Right kidney (tissue), 9 donors: Measurements from ENCODE around the gene DUX4.
"Not testable (repeated sequence)": the region's sequence is repeated elsewhere in the genome, so short reads cannot be mapped to it uniquely, and the experiment has no call there.

Experiments used
- DNase-seq: peaks from one replicate; pipeline ENCODE4 v3.0.0-alpha.2; 2016
- long read RNA-seq, 8 donors: transcript quantifications; one replicate each; lab custom pipeline, GENCODE V29; 2026

DUX4 gene
- long read RNA-seq, donor 1, result 0 reads
- long read RNA-seq, donor 2, result 0 reads
- long read RNA-seq, donor 3, result 0 reads
- long read RNA-seq, donor 4, result 0 reads
- long read RNA-seq, donor 5, result 0 reads
- long read RNA-seq, donor 6, result 0 reads
- long read RNA-seq, donor 7, result 0 reads
- long read RNA-seq, donor 8, result 0 reads

DNA sequence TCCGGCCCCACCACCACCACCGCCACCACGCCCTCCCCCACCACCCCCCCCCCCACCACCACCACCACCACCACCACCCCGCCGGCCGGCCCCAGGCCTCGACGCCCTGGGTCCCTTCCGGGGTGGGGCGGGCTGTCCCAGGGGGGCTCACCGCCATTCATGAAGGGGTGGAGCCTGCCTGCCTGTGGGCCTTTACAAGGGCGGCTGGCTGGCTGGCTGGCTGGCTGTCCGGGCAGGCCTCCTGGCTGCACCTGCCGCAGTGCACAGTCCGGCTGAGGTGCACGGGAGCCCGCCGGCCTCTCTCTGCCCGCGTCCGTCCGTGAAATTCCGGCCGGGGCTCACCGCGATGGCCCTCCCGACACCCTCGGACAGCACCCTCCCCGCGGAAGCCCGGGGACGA is at the start of gene DUX4:
Gene DUX4 (plus strand): TSS at position 347 of the 400 bp plus-strand sequence. CDS start 0 bp downstream, at position 347.
- not testable (repeated sequence) for DNase-seq

DNA sequence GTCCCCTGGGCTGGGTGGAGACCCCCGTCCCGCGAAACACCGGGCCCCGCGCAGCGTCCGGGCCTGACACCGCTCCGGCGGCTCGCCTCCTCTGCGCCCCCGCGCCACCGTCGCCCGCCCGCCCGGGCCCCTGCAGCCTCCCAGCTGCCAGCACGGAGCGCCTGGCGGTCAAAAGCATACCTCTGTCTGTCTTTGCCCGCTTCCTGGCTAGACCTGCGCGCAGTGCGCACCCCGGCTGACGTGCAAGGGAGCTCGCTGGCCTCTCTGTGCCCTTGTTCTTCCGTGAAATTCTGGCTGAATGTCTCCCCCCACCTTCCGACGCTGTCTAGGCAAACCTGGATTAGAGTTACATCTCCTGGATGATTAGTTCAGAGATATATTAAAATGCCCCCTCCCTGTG is 1.9 kb downstream of the DUX4 start:
- not testable (repeated sequence) for DNase-seq

DNA sequence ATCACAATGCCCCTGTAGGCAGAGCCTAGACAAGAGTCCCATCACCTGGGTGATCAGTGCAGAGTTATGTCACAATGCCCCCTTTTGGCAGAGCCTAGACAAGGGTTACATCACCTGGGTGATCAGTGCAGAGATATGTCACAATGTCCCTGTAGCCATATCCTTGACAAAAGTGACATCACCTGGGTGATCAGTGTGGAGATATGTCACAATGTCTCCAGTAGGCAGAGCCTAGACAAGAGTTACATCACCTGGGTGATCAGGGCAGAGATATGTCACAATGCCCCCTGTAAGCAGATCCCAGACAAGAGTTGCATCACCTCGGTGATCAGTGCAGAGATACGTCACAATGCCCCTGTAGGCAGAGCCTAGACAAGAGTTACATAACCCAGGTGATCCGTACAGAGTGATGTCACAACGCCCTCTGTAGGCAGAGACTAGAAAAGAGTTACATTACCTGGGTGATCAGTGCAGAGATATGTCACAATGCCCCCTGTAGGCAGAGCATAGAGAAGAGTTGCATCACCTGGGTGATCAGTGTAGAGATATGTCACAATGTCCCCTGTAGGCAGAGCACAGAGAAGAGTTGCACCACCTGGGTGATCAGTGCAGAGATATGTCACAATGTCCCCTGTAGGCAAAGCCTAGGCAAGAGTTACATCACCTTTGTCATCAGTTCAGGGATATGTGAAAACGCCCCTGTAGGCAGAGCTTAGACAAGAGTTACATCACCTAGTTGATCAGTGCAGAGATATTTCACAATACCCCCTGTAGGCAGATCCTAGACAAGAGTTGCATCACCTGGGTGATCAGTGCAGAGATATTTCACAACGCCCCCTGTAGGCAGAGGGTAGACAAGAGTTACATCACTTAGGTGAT is 4.4 kb downstream of the DUX4 start:
- not testable (repeated sequence) for DNase-seq

DNA sequence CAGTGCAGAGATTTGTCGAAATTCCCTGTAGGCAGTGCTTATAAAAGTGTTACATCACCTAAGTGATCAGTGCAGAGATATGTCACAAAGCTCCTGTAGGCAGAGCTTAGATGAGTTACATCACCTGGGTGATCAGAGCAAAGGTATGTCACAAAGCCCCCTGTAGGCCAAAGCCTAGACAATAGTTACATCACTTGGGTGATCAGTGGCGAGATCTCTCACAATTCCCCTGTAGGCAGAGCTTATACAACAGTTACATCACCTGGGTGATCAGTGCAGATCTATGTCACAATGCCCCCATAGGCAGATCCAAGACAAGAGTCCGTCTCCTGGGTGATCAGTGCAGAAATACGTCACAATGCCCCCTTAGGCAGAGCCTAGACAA is 5.0 kb downstream of the DUX4 start:
- not testable (repeated sequence) for DNase-seq

DNA sequence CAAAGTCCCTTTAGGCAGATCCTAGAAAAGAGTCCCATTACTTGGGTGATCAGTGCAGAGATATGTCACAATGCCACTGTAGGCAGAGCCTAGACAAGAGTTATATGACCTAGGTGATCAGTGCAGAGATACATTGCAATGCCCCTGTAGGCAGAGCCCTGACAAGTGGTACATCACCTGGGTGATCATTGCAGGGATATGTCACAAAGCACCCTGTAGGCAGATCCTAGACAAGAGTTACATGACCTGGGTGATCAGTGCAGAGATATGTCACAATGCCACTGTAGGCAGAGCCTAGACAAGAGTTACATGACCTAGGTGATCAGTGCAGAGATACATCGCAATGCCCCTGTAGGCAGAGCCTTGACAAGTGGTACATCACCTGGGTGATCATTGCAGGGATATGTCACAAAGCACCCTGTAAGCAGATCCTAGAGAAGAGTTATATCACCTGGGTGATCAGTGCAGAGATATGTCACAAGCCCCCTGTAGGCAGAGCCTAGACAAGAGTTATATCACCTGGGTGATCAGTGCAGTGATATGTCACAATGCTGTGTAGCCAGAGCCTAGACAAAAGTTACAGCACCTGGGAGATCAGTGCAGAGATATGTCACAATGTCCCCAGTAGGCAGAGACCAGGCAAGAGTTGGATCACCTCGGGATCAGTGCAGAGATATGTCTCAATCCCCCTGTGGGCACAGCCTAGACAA is 5.6 kb downstream of the DUX4 start:
- not testable (repeated sequence) for DNase-seq

DNA sequence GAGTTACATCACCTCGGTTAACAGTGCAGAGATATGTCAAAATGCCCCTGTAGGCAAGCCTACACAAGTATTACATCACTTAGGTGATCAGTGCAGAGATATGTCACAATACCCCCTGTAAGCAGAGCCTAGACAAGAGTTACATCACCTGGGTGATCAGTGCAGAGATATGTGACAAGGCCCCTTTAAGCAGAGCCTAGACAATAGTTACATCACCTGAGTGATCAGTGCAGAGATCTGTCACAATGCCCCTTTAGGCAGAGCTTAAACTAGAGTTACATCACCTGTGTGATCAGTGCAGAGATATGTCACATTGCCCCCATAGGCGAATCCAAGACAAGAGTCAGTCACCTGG is 6.1 kb downstream of the DUX4 start:
- DNase-seq, result not testable (repeated sequence)

DNA sequence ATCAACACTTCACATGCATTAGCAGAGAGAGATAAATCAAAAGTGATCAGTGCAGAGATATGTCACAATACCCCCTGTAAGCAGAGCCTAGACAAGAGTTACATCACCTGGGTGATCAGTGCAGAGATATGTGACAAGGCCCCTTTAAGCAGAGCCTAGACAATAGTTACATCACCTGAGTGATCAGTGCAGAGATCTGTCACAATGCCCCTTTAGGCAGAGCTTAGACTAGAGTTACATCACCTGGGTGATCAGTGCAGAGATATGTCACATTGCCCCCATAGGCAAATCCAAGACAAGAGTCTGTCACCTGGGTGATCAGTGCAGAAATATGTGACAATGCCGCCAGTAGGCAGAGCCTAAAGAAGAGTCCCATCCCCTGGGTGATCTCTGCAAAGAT is 7.4 kb downstream of the DUX4 start:
- not testable (repeated sequence) for DNase-seq

DNA sequence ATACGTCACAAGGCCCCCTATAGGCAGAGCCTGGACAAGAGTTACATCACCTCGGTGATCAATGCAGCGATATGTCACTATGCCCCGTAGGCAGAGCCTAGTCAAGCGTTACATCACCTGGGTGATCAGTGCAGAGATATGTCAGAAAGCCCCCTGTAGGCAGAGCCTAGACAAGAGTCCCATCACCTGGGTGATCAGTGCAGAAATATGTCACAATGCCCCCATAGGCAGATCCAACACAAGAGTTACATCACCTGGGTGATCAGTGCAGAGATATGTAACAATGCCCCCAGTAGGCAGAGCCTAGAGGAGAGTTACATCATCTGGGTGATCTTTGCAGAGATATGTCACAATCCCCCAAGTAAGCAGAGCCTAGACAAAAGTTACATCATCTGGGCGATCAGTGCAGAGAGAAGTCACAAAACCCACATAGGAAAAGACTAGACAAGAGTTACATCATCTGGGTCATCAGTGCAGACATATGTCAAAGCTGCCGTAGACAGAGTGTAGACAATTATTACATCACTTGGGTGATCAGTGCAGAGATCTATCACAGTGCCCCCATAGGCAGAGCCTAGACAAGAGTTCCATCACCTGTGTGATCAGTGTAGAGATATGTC is 8.0 kb downstream of the DUX4 start:
- DNase-seq, result not testable (repeated sequence)

DNA sequence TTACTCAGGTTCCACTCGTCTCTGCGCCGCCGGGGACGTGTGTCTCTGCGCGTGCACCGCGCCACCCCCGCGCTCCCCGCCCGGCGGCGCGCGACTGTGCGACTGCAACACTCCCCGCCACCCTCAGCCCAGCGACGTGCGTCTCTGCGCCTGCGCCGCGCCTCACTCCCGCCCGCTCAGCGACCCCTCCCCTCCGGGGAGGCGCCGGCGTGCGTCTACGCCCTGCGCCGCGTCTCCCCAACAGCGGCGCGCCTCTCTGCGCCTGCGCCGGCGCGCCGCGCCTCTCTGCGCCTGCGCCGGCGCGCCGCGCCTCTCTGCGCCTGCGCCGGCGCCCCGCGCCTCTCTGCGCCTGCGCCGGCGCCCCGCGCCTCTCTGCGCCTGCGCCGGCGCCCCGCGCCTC is 29.9 kb downstream of the DUX4 start:
- not testable (repeated sequence) for DNase-seq
